Thoracic aorta (tissue), 2 donors: ENCODE measurements around the gene ADARB2. TPM values are rescaled to one million over a fixed set of nuclear protein-coding genes. Genes with fewer than 3 reads are reported as not detected.

ENCODE experiments used
- ATAC-seq: fragments of 150-250 bp; one replicate; pipeline ENCODE4 v1.8.0; 2017; ENCODE audit warnings: low read depth; ENCODE audit not compliant: insufficient number of reproducible peaks, low FRiP score
- DNase-seq: peaks from one replicate; pipeline ENCODE4 v3.0.0-alpha.2; 2020; ENCODE audit warnings: low spot score
- H3K27ac ChIP-seq, 2 donors: fragments of 200-600 bp; sonication (generic); 1 replicate in 1 of 2; 2 replicates in 1 of 2; pipeline ENCODE4 v1.5.1; 2016; ENCODE audit warnings: mild to moderate bottlenecking in 2 of 2, moderate library complexity in 2 of 2
- H3K27me3 ChIP-seq: fragments of 200-600 bp; sonication (generic); replicated peaks from 2 replicates; pipeline ENCODE4 v1.6.0; 2016; ENCODE audit warnings: mild to moderate bottlenecking; ENCODE audit not compliant: insufficient read depth
- H3K36me3 ChIP-seq: fragments of 200-600 bp; sonication (generic); one replicate; pipeline ENCODE4 v1.5.1; 2016
- H3K4me1 ChIP-seq, 2 donors: fragments of 200-600 bp; sonication (generic); 1 replicate in 1 of 2; 2 replicates in 1 of 2; pipeline versions ENCODE4 v1.5.1 to v1.6.0; 2016; ENCODE audit warnings: low read depth in 2 of 2, mild to moderate bottlenecking in 1 of 2; ENCODE audit not compliant: control insufficient read depth in 1 of 2
- H3K4me3 ChIP-seq: fragments of 200-600 bp; sonication (generic); 2 replicates; pipeline ENCODE4 v1.5.1; 2016; ENCODE audit warnings: mild to moderate bottlenecking
- H3K9me3 ChIP-seq: fragments of 200-600 bp; sonication (generic); 2 replicates; pipeline ENCODE4 v1.5.1; 2016
- CTCF ChIP-seq: fragments of 200-600 bp; sonication (generic); IDR thresholded peaks from one replicate; pipeline ENCODE4 v1.5.1; 2019; ENCODE audit warnings: antibody characterized with exemption
- total RNA-seq, 2 donors: library from RNA; depleted of rRNA; stranded (reverse); fragments of >200 nt; gene quantifications; one replicate each; pipeline versions ENCODE4 v1.1.0 to v1.2.3, GENCODE V29; 2016

Gene ADARB2
- total RNA-seq, 2 donors from 2014 or later = 0.71 to 3.1 TPM

- TF ChIP-seq CTCF = no peak
- Histone ChIP-seq H3K27ac (no peak overlapping the region), H3K4me3 (no peak overlapping the region), H3K4me1 (no peaks in the 10 kb centered on the region), H3K36me3 (no peaks in the 10 kb centered on the region), H3K27me3 (no peaks in the 10 kb centered on the region), H3K9me3 (no peaks in the 10 kb centered on the region)
- DNase-seq (no peak), ATAC-seq (no peak)
Measured at GRCh38 chr10:1213252-1214070, 523.9 kb downstream of the ADARB2 start.

DNA sequence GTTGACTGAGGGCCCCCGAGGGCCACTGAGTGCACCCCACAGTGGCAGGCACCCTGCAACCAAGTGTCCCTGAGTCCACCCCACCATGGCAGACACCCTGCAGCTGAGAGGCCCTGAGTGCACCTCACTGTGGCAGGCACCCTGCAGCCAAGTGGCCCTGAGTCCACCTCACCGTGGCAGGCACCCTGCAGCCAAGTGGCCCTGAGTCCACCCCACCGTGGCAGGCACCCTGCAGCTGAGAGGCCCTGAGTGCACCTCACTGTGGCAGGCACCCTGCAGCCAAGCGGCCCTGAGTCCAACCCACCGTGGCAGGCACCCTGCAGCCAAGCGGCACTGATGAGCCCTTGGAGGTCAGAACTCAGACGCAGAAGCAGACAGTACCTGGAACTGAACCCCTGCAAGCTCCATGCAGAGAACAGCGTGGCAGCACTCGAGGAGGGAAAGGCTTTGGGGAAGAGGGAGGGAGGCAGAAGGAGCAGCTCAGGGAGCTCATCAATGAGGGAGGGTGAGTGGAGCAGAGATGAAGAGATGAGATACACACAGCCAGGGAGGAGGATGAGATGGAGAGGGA is 524.7 kb downstream of the ADARB2 start:
- ATAC-seq = no peak
- Histone ChIP-seq H3K4me3 (no peak overlapping the region), H3K27ac (no peak overlapping the region), H3K9me3 (no peaks in the 10 kb centered on the region), H3K36me3 (no peaks in the 10 kb centered on the region), H3K27me3 (no peaks in the 10 kb centered on the region), H3K4me1 (no peaks in the 10 kb centered on the region)
- TF ChIP-seq CTCF = no peak
- DNase-seq = no peak

- Histone ChIP-seq H3K27ac (no peak overlapping the region), H3K4me1 (no peaks in the 10 kb centered on the region), H3K9me3 (no peaks in the 10 kb centered on the region), H3K4me3 (no peak overlapping the region), H3K27me3 (no peaks in the 10 kb centered on the region), H3K36me3 (no peaks in the 10 kb centered on the region)
- DNase-seq = no peak
- ATAC-seq = no peak
- no peak for TF ChIP-seq CTCF
Measured at GRCh38 chr10:1211844-1212570, 525.3 kb downstream of the ADARB2 start.

GRCh38 chr10:1210667-1211066 is 526.7 kb downstream of the ADARB2 start:
- H3K4me3 ChIP-seq = no peak overlapping the region
- H3K27ac ChIP-seq = no peak overlapping the region
- no peak for ATAC-seq
- H3K27me3 ChIP-seq = no peaks in the 10 kb centered on the region
- H3K9me3 ChIP-seq = no peaks in the 10 kb centered on the region
- no peak for TF ChIP-seq CTCF
- H3K4me1 ChIP-seq = no peaks in the 10 kb centered on the region
- H3K36me3 ChIP-seq = no peaks in the 10 kb centered on the region
- no peak for DNase-seq

DNA sequence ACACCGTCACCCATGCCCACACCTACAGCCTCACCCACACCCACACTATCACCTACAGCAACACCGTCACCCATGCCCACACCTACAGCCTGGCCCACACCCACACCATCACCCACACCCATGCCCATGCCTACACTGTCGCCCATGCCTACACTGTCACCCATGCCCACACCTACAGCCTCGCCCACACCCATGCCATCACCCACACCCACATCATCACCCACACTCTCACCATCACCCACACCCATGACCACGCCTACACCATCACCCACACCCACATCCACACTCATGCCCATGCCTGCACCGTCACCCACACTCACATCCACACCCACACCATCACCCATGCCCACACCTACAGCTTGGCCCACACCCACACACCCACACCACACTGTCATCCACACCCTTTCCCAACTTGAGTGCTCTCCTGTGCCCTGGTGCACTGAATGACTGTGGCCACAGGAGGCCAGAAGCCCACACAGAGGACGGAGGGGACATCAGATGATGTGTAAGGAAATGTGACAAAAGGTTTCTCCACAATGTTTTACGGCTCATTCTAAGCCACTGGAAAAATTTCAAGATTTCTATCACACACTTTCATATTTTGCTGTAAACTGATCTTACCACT is 527.9 kb downstream of the ADARB2 start:
- Histone ChIP-seq H3K4me3 (no peak overlapping the region), H3K36me3 (no peaks in the 10 kb centered on the region), H3K27ac (no peak overlapping the region), H3K4me1 (no peaks in the 10 kb centered on the region), H3K27me3 (no peaks in the 10 kb centered on the region), H3K9me3 (no peaks in the 10 kb centered on the region)
- ATAC-seq = no peak
- no peak for TF ChIP-seq CTCF
- DNase-seq = no peak
